H1 (cell line): Measurements from ENCODE around the gene SYNJ1. TPM values are rescaled to one million over a fixed set of nuclear protein-coding genes. Genes with fewer than 3 reads are reported as not detected.

Experiments used
- CTCF ChIA-PET: fragments of 300-600 bp; sonication (Branson Sonifier 250); formaldehyde crosslinking; loops from one replicate; lab custom pipeline; 2021; ENCODE audit not compliant: partially characterized antibody; lab: Charles Lee
- POLR2A ChIA-PET: fragments of 300-600 bp; sonication (Branson Sonifier 250); formaldehyde crosslinking; loops from one replicate; lab custom pipeline; 2021; ENCODE audit warnings: inconsistent platforms; ENCODE audit not compliant: partially characterized antibody; lab: Charles Lee
- DNase-seq, 2 experiments: peaks; one replicate each; pipeline versions ENCODE4 v3.0.0 to v3.0.0-alpha.2; 2010 to 2022; ENCODE audit warnings: low spot score in 2 of 2, low read depth in 1 of 2, mixed read lengths in 1 of 2
- FAIRE-seq: peaks from 2 replicates; lab custom pipeline; 2011; peaks lifted over from hg19 to GRCh38; lab: Jason Lieb, UNC
- H2AFZ ChIP-seq: 2 replicates; pipeline ENCODE4 v1.8.1; 2012; ENCODE audit warnings: low read length, inconsistent platforms
- H2AK5ac ChIP-seq: 2 replicates; pipeline ENCODE4 v1.6.1; 2013; ENCODE audit warnings: low read depth, low read length
- H2BK120ac ChIP-seq: replicated peaks from 2 replicates; pipeline ENCODE3; 2013; ENCODE audit warnings: low read depth, low read length, inconsistent platforms
- H2BK12ac ChIP-seq: 2 replicates; pipeline ENCODE4 v1.6.1; 2013; ENCODE audit warnings: low read depth, low read length
- H2BK15ac ChIP-seq: 2 replicates; pipeline ENCODE4 v1.6.1; 2013; ENCODE audit warnings: low read length
- H2BK20ac ChIP-seq: 2 replicates; pipeline ENCODE4 v1.6.1; 2013; ENCODE audit warnings: low read length
- H2BK5ac ChIP-seq: 2 replicates; pipeline ENCODE4 v1.6.1; 2013; ENCODE audit warnings: low read depth, low read length
- H3K14ac ChIP-seq: 2 replicates; pipeline ENCODE4 v1.6.1; 2013; ENCODE audit warnings: inconsistent platforms; ENCODE audit not compliant: insufficient read length
- H3K18ac ChIP-seq: 2 replicates; pipeline ENCODE4 v1.6.1; 2013; ENCODE audit warnings: low read length; ENCODE audit errors: extremely low read depth
- H3K23ac ChIP-seq: 2 replicates; pipeline ENCODE4 v1.6.1; 2013; ENCODE audit warnings: inconsistent platforms; ENCODE audit not compliant: insufficient read length
- H3K23me2 ChIP-seq: 2 replicates; pipeline ENCODE4 v1.6.1; 2013; ENCODE audit warnings: low read depth, low read length
- H3K27ac ChIP-seq: 2 replicates; pipeline ENCODE4 v1.6.1; 2011; ENCODE audit warnings: low read depth, low read length, inconsistent platforms
- H3K27me3 ChIP-seq, 4 experiments: replicated peaks in 1 of 4; 1 replicate in 1 of 4; 2 replicates in 3 of 4; pipeline versions ENCODE4 v1.6.1 to v1.8.1; 2011 to 2013; ENCODE audit warnings: low read length in 3 of 4, mild to moderate bottlenecking in 3 of 4, inconsistent platforms in 2 of 4, mixed read lengths in 2 of 4, moderate library complexity in 1 of 4; ENCODE audit not compliant: control insufficient read depth in 3 of 4, insufficient read depth in 3 of 4; ENCODE audit errors: extremely low read depth in 1 of 4
- H3K36me3 ChIP-seq, 4 experiments: 2 replicates each; pipeline versions ENCODE4 v1.6.1 to v1.8.1; 2011 to 2013; ENCODE audit warnings: mild to moderate bottlenecking in 4 of 4, low read length in 3 of 4, moderate library complexity in 2 of 4, control low read depth in 1 of 4, inconsistent platforms in 1 of 4; ENCODE audit not compliant: insufficient read depth in 4 of 4, control insufficient read depth in 2 of 4
- H3K4ac ChIP-seq: replicated peaks from 2 replicates; pipeline ENCODE3; 2013; ENCODE audit warnings: low read length, low read depth, mixed read lengths, inconsistent platforms; ENCODE audit not compliant: insufficient read length
- H3K4me1 ChIP-seq, 4 experiments: replicated peaks in 1 of 4; 1 replicate in 1 of 4; 2 replicates in 3 of 4; pipeline versions ENCODE4 v1.6.1 to v1.8.1; 2011 to 2013; ENCODE audit warnings: low read length in 3 of 4, inconsistent platforms in 2 of 4, mixed read lengths in 1 of 4; ENCODE audit not compliant: insufficient read depth in 4 of 4, control insufficient read depth in 3 of 4
- H3K4me2 ChIP-seq, 2 experiments: 2 replicates each; pipeline versions ENCODE4 v1.6.1 to v1.8.1; 2011 to 2013; ENCODE audit warnings: low read depth in 2 of 2, low read length in 2 of 2, control low read depth in 1 of 2, inconsistent platforms in 1 of 2, mild to moderate bottlenecking in 1 of 2; ENCODE audit not compliant: insufficient read depth in 1 of 2
- H3K4me3 ChIP-seq, 4 experiments: fragments of 200-600, 300-600 bp in 1 of 4; sonication (generic), shearing (Covaris generic), sonication (Bioruptor Twin) in 1 of 4; 2 replicates each; pipeline versions ENCODE4 v1.5.1 to v1.8.1; 2011 to 2016; ENCODE audit warnings: low read length in 4 of 4, low read depth in 3 of 4, control low read depth in 2 of 4, inconsistent platforms in 2 of 4, mild to moderate bottlenecking in 2 of 4, mixed read lengths in 1 of 4, moderate library complexity in 1 of 4; ENCODE audit not compliant: insufficient read depth in 2 of 4; ENCODE audit errors: extremely low read depth in 1 of 4
- H3K56ac ChIP-seq: replicated peaks from 2 replicates; pipeline ENCODE3; 2013; ENCODE audit warnings: low read depth, mild to moderate bottlenecking, mixed read lengths, low read length, inconsistent platforms; ENCODE audit not compliant: insufficient read length
- H3K79me1 ChIP-seq: 2 replicates; pipeline ENCODE4 v1.6.1; 2013; ENCODE audit warnings: low read depth, low read length, control low read depth
- H3K79me2 ChIP-seq, 2 experiments: 2 replicates each; pipeline versions ENCODE4 v1.6.1 to v1.8.1; 2012 to 2013; ENCODE audit warnings: low read length in 2 of 2, mild to moderate bottlenecking in 2 of 2, inconsistent platforms in 1 of 2; ENCODE audit not compliant: insufficient read depth in 2 of 2, control insufficient read depth in 1 of 2
- H3K9ac ChIP-seq, 4 experiments: replicated peaks in 1 of 4; 1 replicate in 1 of 4; 2 replicates in 3 of 4; pipeline versions ENCODE4 v1.6.1 to v1.8.1; 2011 to 2013; ENCODE audit warnings: low read depth in 3 of 4, low read length in 3 of 4, control low read depth in 2 of 4, mild to moderate bottlenecking in 2 of 4, moderate library complexity in 2 of 4, inconsistent platforms in 1 of 4; ENCODE audit errors: extremely low read depth in 1 of 4
- H3K9me3 ChIP-seq, 2 experiments: 2 replicates each; pipeline versions ENCODE4 v1.6.1 to v1.8.1; 2012 to 2013; ENCODE audit warnings: mild to moderate bottlenecking in 2 of 2, moderate library complexity in 2 of 2, control low read depth in 1 of 2, inconsistent platforms in 1 of 2, low read depth in 1 of 2, low read length in 1 of 2, mixed read lengths in 1 of 2; ENCODE audit not compliant: insufficient read depth in 2 of 2
- H4K20me1 ChIP-seq, 2 experiments: replicated peaks in 1 of 2; 2 replicates each; pipeline versions ENCODE3 to v1.8.1; 2011 to 2013; ENCODE audit warnings: inconsistent platforms in 2 of 2, low read length in 2 of 2, mild to moderate bottlenecking in 1 of 2; ENCODE audit not compliant: insufficient read depth in 2 of 2, control insufficient read depth in 1 of 2
- H4K5ac ChIP-seq: 2 replicates; pipeline ENCODE4 v1.6.1; 2013; ENCODE audit warnings: low read length, low read depth, mixed read lengths, inconsistent platforms; ENCODE audit not compliant: insufficient read length
- H4K8ac ChIP-seq: 2 replicates; pipeline ENCODE4 v1.8.0; 2013; ENCODE audit warnings: mild to moderate bottlenecking, moderate library complexity, low read length, inconsistent platforms; ENCODE audit not compliant: insufficient read depth; ENCODE audit errors: extremely low read depth
- H4K91ac ChIP-seq: replicated peaks from 2 replicates; pipeline ENCODE3; 2013; ENCODE audit warnings: low read length, mixed read lengths, inconsistent platforms; ENCODE audit not compliant: insufficient read length
- EZH2 ChIP-seq: fragments of 200-600 bp; sonication (generic); IDR thresholded peaks from 2 replicates; pipeline ENCODE4 v1.7.1; 2012; ENCODE audit warnings: low read depth, mild to moderate bottlenecking, moderate library complexity, low read length, inconsistent platforms; ENCODE audit not compliant: severe bottlenecking
- FOSL1 ChIP-seq: IDR thresholded peaks from 2 replicates; pipeline ENCODE4 v1.6.1; 2011; ENCODE audit warnings: mild to moderate bottlenecking, low read depth, low read length, moderate library complexity; ENCODE audit not compliant: insufficient read depth
- GTF2F1 ChIP-seq: IDR thresholded peaks from 2 replicates; pipeline ENCODE4 v1.6.1; 2012; ENCODE audit warnings: low read depth, low read length, improper control_type of control experiment, borderline replicate concordance
- HDAC2 ChIP-seq, 2 experiments: fragments of 300-600 bp in 1 of 2; sonication (generic) in 1 of 2; IDR thresholded peaks; 2 replicates each; pipeline ENCODE4 v1.6.1; 2011 to 2012; ENCODE audit warnings: low read depth in 2 of 2, low read length in 2 of 2, mild to moderate bottlenecking in 2 of 2, moderate library complexity in 2 of 2, borderline replicate concordance in 1 of 2, inconsistent platforms in 1 of 2
- JUN ChIP-seq: IDR thresholded peaks from 2 replicates; pipeline ENCODE4 v1.6.1; 2011; ENCODE audit warnings: low read depth, mild to moderate bottlenecking, improper control_type of control experiment, low read length
- RNF2 ChIP-seq: fragments of 200-900, 300-1000 bp; sonication (generic); IDR thresholded peaks from 2 replicates; pipeline ENCODE4 v1.7.1; 2016; ENCODE audit warnings: borderline replicate concordance, low read depth, mild to moderate bottlenecking, antibody characterized with exemption, low read length; ENCODE audit not compliant: poor library complexity, severe bottlenecking; ENCODE audit errors: missing control alignments
- TAF1 ChIP-seq: IDR thresholded peaks from 2 replicates; pipeline ENCODE4 v1.6.1; 2011; ENCODE audit warnings: mild to moderate bottlenecking, low read depth, low read length
- WGBS, 2 experiments: shearing (Covaris generic) in 1 of 2; methylation state at CpG; one replicate each; pipeline versions ENCODE4 v1.1.6 to v1.1.7; 2013 to 2015; ENCODE audit warnings: low lambda C conversion rate in 2 of 2, mixed read lengths in 2 of 2, inconsistent platforms in 1 of 2, low coverage in 1 of 2, missing lambda C conversion rate in 1 of 2; ENCODE audit not compliant: insufficient replicate concordance in 2 of 2, insufficient coverage in 1 of 2, insufficient read length in 1 of 2; ENCODE audit errors: extremely low coverage in 1 of 2, missing lambda C conversion rate in 1 of 2; 5-methylcytosine and 5-hydroxymethylcytosine counted together
- polyA plus RNA-seq, 7 experiments: library from polyadenylated mRNA; depleted of rRNA in 3 of 7; stranded (reverse) in 5 of 7; unstranded in 2 of 7; fragments of >200 nt in 5 of 7; fragments of 200-250 nt in 2 of 7; gene quantifications; 1 replicate in 5 of 7; 2 replicates in 1 of 7; 4 replicates in 1 of 7; pipeline versions ENCODE4 v1.2.1 to v1.2.3, GENCODE V29; 2011 to 2013; ENCODE audit warnings: missing spikeins in 2 of 7, mixed read lengths in 2 of 7
- total RNA-seq: library from RNA; stranded (reverse); fragmentation: NEBNext Ultra II Directional; extraction: Animal tissue kit (Norgen Biotek cat#: 25700); gene quantifications from 2 replicates; pipeline ENCODE4 v1.2.1, GENCODE V29; 2021

The SYNJ1 gene
- total and polyA plus RNA-seq, 2 of the 8 experiments (the other 6 are each of a cell fraction or from before 2014, with no cell fraction given), result 1.3 to 4.3 TPM

DNA sequence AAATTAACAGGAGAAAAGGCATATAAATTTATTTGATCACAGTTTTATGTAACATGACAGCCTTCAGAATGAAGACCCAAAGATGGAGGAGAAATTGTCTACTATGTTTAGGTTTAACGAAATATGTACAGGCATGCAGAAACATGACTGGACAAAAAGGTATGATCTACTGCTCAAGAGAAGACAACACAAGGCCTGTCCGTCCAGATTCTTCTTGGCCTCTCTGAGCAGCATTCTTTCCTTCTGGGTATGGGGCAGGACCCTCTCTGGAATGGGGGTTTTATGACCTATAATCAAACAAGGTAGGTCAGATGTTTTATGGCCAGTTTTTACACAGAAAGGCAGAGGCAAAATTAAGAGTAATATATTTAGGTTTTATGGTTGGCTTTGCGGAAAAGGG, 13.5 kb upstream of the SYNJ1 start:
- Histone ChIP-seq H3K4ac (no peak overlapping the region), H4K20me1 (peaks cover 4% of the 10 kb centered on the region in 2 experiments), H3K27me3 (no peaks in the 10 kb centered on the region), H3K18ac (no peak overlapping the region), H2AK5ac (no peak overlapping the region), H3K79me1 (no peaks in the 10 kb centered on the region), H2BK120ac (no peak overlapping the region), H3K9me3 (no peaks in the 10 kb centered on the region), H3K4me1 (no peaks in the 10 kb centered on the region), H3K23me2 (no peaks in the 10 kb centered on the region), H4K91ac (no peak overlapping the region), H4K8ac (no peak overlapping the region), H3K4me2 (no peak overlapping the region), H3K27ac (no peak overlapping the region), H2BK20ac (no peak overlapping the region), H3K56ac (no peak overlapping the region), H2BK12ac (no peak overlapping the region), H3K79me2 (peaks cover 0 to under 1% of the 10 kb centered on the region in 2 experiments; a peak in 2 of 4 replicates), H2BK5ac (no peak overlapping the region), H4K5ac (no peak overlapping the region), H3K36me3 (peaks cover 20 to 76% (median 49%) of the 10 kb centered on the region in 4 experiments), H2BK15ac (no peak overlapping the region), H2AFZ (no peak overlapping the region), H3K4me3 (no peak overlapping the region), H3K23ac (no peak overlapping the region), H3K14ac (no peak overlapping the region), H3K9ac (no peak overlapping the region)
- FAIRE-seq (no peak), DNase-seq (no peak)
- ChIA-PET POLR2A (no interaction called here), CTCF (no interaction called here)
- 88% methylated on average over 3 of the region's 3 CpGs; no CpG with 5 or more reads in 1 of the 2 experiments for WGBS, 2 experiments
- TF ChIP-seq RNF2 (no peak), EZH2 (no peak), HDAC2 (IDR thresholded peaks at IDR 0.05; ENCODE audit: borderline replicate concordance in 1 of 2, low read depth in 2 of 2, low read length in 2 of 2) (no peak), JUN (no peak), GTF2F1 (no peak), TAF1 (no peak), FOSL1 (no peak)
